GM19239 (cell line): ENCODE results near the gene CACNG7.
A peak's percentile ranks its signal among the peaks of the same experiment; 100 is the strongest.
"Not testable (repeated sequence)": the region's sequence is repeated elsewhere in the genome, so short reads cannot be mapped to it uniquely, and the experiment has no call there.

ENCODE experiments used
- DNase-seq: peaks from one replicate; pipeline ENCODE4 v3.0.0; 2011; ENCODE audit warnings: low spot score; ENCODE audit not compliant: insufficient read length
- FAIRE-seq: peaks from 2 replicates; lab custom pipeline; 2011; peaks lifted over from hg19 to GRCh38; lab: Jason Lieb, UNC

The CACNG7 gene

GRCh38 chr19:53945998-53946397 lies 36.9 kb downstream of the CACNG7 start:
- FAIRE-seq (no peak), DNase-seq (no peak)

GRCh38 chr19:53947624-53948023 lies 38.5 kb downstream of the CACNG7 start:
- no peak for DNase-seq
- FAIRE-seq = no peak

- FAIRE-seq, DNase-seq: not testable (repeated sequence)
Observed at GRCh38 chr19:53948611-53949010, 39.5 kb downstream of the CACNG7 start.

GRCh38 chr19:53951436-53951835 lies 42.4 kb downstream of the CACNG7 start:
- DNase-seq (no peak), FAIRE-seq (no peak)

- no peak for DNase-seq
- FAIRE-seq = no peak
Observed at GRCh38 chr19:53951947-53952346, 42.9 kb downstream of the CACNG7 start.

- DNase-seq (no peak), FAIRE-seq (no peak)
Observed at GRCh38 chr19:53953383-53953782, 44.3 kb downstream of the CACNG7 start.

- FAIRE-seq (no peak), DNase-seq (no peak)
Observed at GRCh38 chr19:53957448-53958167, 48.5 kb downstream of the CACNG7 start.

- no peak for FAIRE-seq
- no peak for DNase-seq
Observed at GRCh38 chr19:53958168-53958571, 49.1 kb downstream of the CACNG7 start.

- no peak for DNase-seq
- no peak for FAIRE-seq
Observed at GRCh38 chr19:53958823-53959757, 50.0 kb downstream of the CACNG7 start.

- no peak for DNase-seq
- FAIRE-seq = no peak
Observed at GRCh38 chr19:53960187-53960586, 51.1 kb downstream of the CACNG7 start.

GRCh38 chr19:53960886-53961285 lies 51.8 kb downstream of the CACNG7 start:
- no peak for DNase-seq
- no peak for FAIRE-seq

GRCh38 chr19:53961523-53962356 lies 52.7 kb downstream of the CACNG7 start:
- no peak for DNase-seq
- no peak for FAIRE-seq

GRCh38 chr19:53962887-53963431 lies 53.9 kb downstream of the CACNG7 start, which contains the start of gene CACNG8:
TSS of gene CACNG8 (plus strand) at chr19:53962937.
- FAIRE-seq (no peak), DNase-seq (no peak)

- DNase-seq (no peak), FAIRE-seq (no peak)
Observed at GRCh38 chr19:53965091-53965490, 56.0 kb downstream of the CACNG7 start.

- no peak for DNase-seq
- FAIRE-seq = no peak
Observed at GRCh38 chr19:53966931-53967330, 57.9 kb downstream of the CACNG7 start.

- no peak for FAIRE-seq
- no peak for DNase-seq
Observed at GRCh38 chr19:53969366-53969765, 60.3 kb downstream of the CACNG7 start.

- FAIRE-seq (no peak), DNase-seq (no peak)
Observed at GRCh38 chr19:53971673-53972072, 62.6 kb downstream of the CACNG7 start.

GRCh38 chr19:53977429-53977990 lies 68.4 kb downstream of the CACNG7 start:
- FAIRE-seq (peak; percentile 57), DNase-seq (peak; percentile 71)

GRCh38 chr19:53977991-53978731 lies 69.1 kb downstream of the CACNG7 start:
- DNase-seq (no peak), FAIRE-seq (no peak)
